Aorta (tissue), 5 donors: ENCODE results near the gene PRRX1. TPM values are rescaled to one million over a fixed set of nuclear protein-coding genes. Genes with fewer than 3 reads are reported as not detected.

Experiments used
- ATAC-seq: fragments of 200-7000 bp; cut with Tn5 transposase; one replicate; pipeline ENCODE4 v1.9.1; 2022; ENCODE audit warnings: moderate library complexity; ENCODE audit not compliant: low FRiP score
- DNase-seq, 2 donors: peaks; one replicate each; pipeline ENCODE4 v3.0.0-alpha.2; 2020
- H3K27ac ChIP-seq, 2 donors: one replicate each; pipeline ENCODE4 v1.5.1; 2013; ENCODE audit warnings: low read length in 2 of 2, mild to moderate bottlenecking in 2 of 2, moderate library complexity in 2 of 2, control low read depth in 1 of 2, inconsistent platforms in 1 of 2, low read depth in 1 of 2
- H3K27me3 ChIP-seq, 2 donors: one replicate each; pipeline ENCODE4 v1.6.1; 2013; ENCODE audit warnings: control low read depth in 1 of 2, low read length in 1 of 2, mild to moderate bottlenecking in 1 of 2, moderate library complexity in 1 of 2; ENCODE audit not compliant: insufficient read depth in 2 of 2, control insufficient read depth in 1 of 2
- H3K36me3 ChIP-seq, 2 donors: one replicate each; pipeline ENCODE4 v1.6.1; 2013; ENCODE audit warnings: control low read depth in 1 of 2, low read length in 1 of 2, mild to moderate bottlenecking in 1 of 2; ENCODE audit not compliant: insufficient read depth in 2 of 2, control insufficient read depth in 1 of 2
- H3K4me1 ChIP-seq, 2 donors: one replicate each; pipeline ENCODE4 v1.6.1; 2013; ENCODE audit warnings: low read length in 2 of 2, control low read depth in 1 of 2, mild to moderate bottlenecking in 1 of 2, moderate library complexity in 1 of 2; ENCODE audit not compliant: insufficient read depth in 2 of 2, control insufficient read depth in 1 of 2
- H3K4me3 ChIP-seq, 2 donors: one replicate each; pipeline ENCODE4 v1.5.1; 2013; ENCODE audit warnings: low read length in 2 of 2, control low read depth in 1 of 2, mild to moderate bottlenecking in 1 of 2
- H3K9me3 ChIP-seq: one replicate; pipeline ENCODE4 v1.6.1; 2013; ENCODE audit warnings: mild to moderate bottlenecking, low read length; ENCODE audit not compliant: control insufficient read depth
- WGBS, 2 donors: extraction: QIAGEN DNeasy Blood & Tissue Kit; methylation state at CpG; one replicate each; pipeline ENCODE4 v1.1.7; 2013; 5-methylcytosine and 5-hydroxymethylcytosine counted together
- intact Hi-C, 2 donors: fragments of 100-400 bp; cut with DNase I; formaldehyde crosslinking; loops; one replicate each; pipeline versions ENCODE4 v1.14.2 to v1.15.0; 2022
- polyA plus RNA-seq, 2 donors: library from polyadenylated mRNA; stranded (reverse); fragments of 200-250 nt; gene quantifications; one replicate each; pipeline ENCODE4 v1.2.3, GENCODE V29; 2013
- total RNA-seq, 2 donors: library from RNA; stranded (reverse); fragmentation: NEBNext Ultra II Directional; extraction: Animal tissue kit (Norgen Biotek cat#: 25700); gene quantifications; one replicate each; pipeline ENCODE4 v1.2.1, GENCODE V29; 2021
- donor health status: healthy with polysubstance abuse.
- donor health status: Bipolar disorder and iron deficiency.
- donor health status: DM: no; HTN: no; CAD: no.
- donor health status: DM: no; HTN: no; CAD: no.
- donor health status: DM: yes; HTN: yes; CAD: no.

The PRRX1 gene
- total and polyA plus RNA-seq, 4 donors = 15.2 to 272 (median 105) TPM

GRCh38 chr1:170701962-170702361 is 38.0 kb downstream of the PRRX1 start:
- Histone ChIP-seq H3K4me3 (no peak overlapping the region), H3K27me3 (no peaks in the 10 kb centered on the region), H3K27ac (no peak overlapping the region), H3K9me3 (no peaks in the 10 kb centered on the region), H3K4me1 (peaks cover 5 to 24% of the 10 kb centered on the region in 2 donors), H3K36me3 (no peaks in the 10 kb centered on the region)
- ATAC-seq (no peak), DNase-seq (no peak)
- intact Hi-C loops = no loop called here
- 97 to 98% methylated on average over 12 of the region's 12 CpGs for WGBS, 2 donors

GRCh38 chr1:170703591-170703990 is 39.7 kb downstream of the PRRX1 start:
- H3K9me3 ChIP-seq = no peaks in the 10 kb centered on the region
- peaks cover 5 to 20% of the 10 kb centered on the region in 2 donors for H3K4me1 ChIP-seq
- intact Hi-C loops = no loop called here
- WGBS, 2 donors = 97 to 98% methylated on average over 2 of the region's 2 CpGs
- ATAC-seq (no peak), DNase-seq (no peak)
- H3K27ac ChIP-seq = no peak overlapping the region
- H3K36me3 ChIP-seq = no peaks in the 10 kb centered on the region
- no peaks in the 10 kb centered on the region for H3K27me3 ChIP-seq
- H3K4me3 ChIP-seq = no peak overlapping the region

- DNase-seq = no peak
- Histone ChIP-seq H3K27ac (no peak overlapping the region), H3K9me3 (no peaks in the 10 kb centered on the region), H3K27me3 (no peaks in the 10 kb centered on the region), H3K36me3 (no peaks in the 10 kb centered on the region), H3K4me1 (peaks cover 5 to 23% of the 10 kb centered on the region in 2 donors), H3K4me3 (no peak overlapping the region)
- ATAC-seq = no peak
- 96 to 97% methylated on average over 3 of the region's 3 CpGs for WGBS, 2 donors
- intact Hi-C loops = no loop called here
Measured at GRCh38 chr1:170704256-170704655, 40.3 kb downstream of the PRRX1 start.

- intact Hi-C loops = no loop called here
- Histone ChIP-seq H3K36me3 (no peaks in the 10 kb centered on the region), H3K4me1 (peaks cover 2 to 21% of the 10 kb centered on the region in 2 donors), H3K27ac (no peak overlapping the region), H3K4me3 (no peak overlapping the region), H3K27me3 (no peaks in the 10 kb centered on the region), H3K9me3 (no peaks in the 10 kb centered on the region)
- ATAC-seq (no peak), DNase-seq (no peak)
Measured at GRCh38 chr1:170705981-170706380, 42.0 kb downstream of the PRRX1 start.

GRCh38 chr1:170707117-170707516 is 43.2 kb downstream of the PRRX1 start:
- Histone ChIP-seq H3K36me3 (no peaks in the 10 kb centered on the region), H3K27ac (peak overlapping the region; percentile 73 to 97), H3K4me1 (peaks cover 2 to 24% of the 10 kb centered on the region in 2 donors), H3K9me3 (no peaks in the 10 kb centered on the region), H3K4me3 (no peak overlapping the region), H3K27me3 (no peaks in the 10 kb centered on the region)
- no peak for ATAC-seq
- intact Hi-C loops = no loop called here
- no peak for DNase-seq

GRCh38 chr1:170707959-170708655 is 44.2 kb downstream of the PRRX1 start:
- DNase-seq (no peak), ATAC-seq (peak; percentile 88)
- Histone ChIP-seq H3K9me3 (no peaks in the 10 kb centered on the region), H3K27me3 (no peaks in the 10 kb centered on the region), H3K4me3 (no peak overlapping the region), H3K36me3 (no peaks in the 10 kb centered on the region), H3K27ac (peak overlapping the region; percentile 63 to 100), H3K4me1 (peaks cover 2 to 24% of the 10 kb centered on the region in 2 donors)
- WGBS, 2 donors = 4 to 7% methylated on average over 5 of the region's 5 CpGs
- intact Hi-C loops = no loop called here

GRCh38 chr1:170711682-170712081 is 47.8 kb downstream of the PRRX1 start:
- Histone ChIP-seq H3K9me3 (no peaks in the 10 kb centered on the region), H3K27ac (peak overlapping the region; percentile 36 to 93), H3K4me1 (peaks cover 1 to 19% of the 10 kb centered on the region in 2 donors), H3K4me3 (no peak overlapping the region), H3K36me3 (no peaks in the 10 kb centered on the region), H3K27me3 (no peaks in the 10 kb centered on the region)
- DNase-seq (no peak), ATAC-seq (no peak)
- intact Hi-C loops = loop anchor here in 1 of 2 donors (5.0 kb wide), 1 partner anchor 49 kb away; the partner anchor contains the start of gene PRRX1

- no peaks in the 10 kb centered on the region for H3K9me3 ChIP-seq
- 97 to 99% methylated on average over 5 of the region's 5 CpGs for WGBS, 2 donors
- H3K36me3 ChIP-seq = no peaks in the 10 kb centered on the region
- no peak overlapping the region for H3K4me3 ChIP-seq
- no peak for ATAC-seq
- peaks cover 1 to 15% of the 10 kb centered on the region in 2 donors for H3K4me1 ChIP-seq
- no peak overlapping the region for H3K27ac ChIP-seq
- H3K27me3 ChIP-seq = no peaks in the 10 kb centered on the region
- no peak for DNase-seq
- intact Hi-C loops = loop anchor here in 1 of 2 donors (5.0 kb wide), 1 partner anchor 52 kb away; the partner anchor contains the start of gene PRRX1
Measured at GRCh38 chr1:170714163-170714562, 50.2 kb downstream of the PRRX1 start.

- WGBS, 2 donors = 83 to 86% methylated on average over 1 of the region's 1 CpG
- Histone ChIP-seq H3K4me1 (peaks cover 1 to 8% of the 10 kb centered on the region in 2 donors), H3K36me3 (no peaks in the 10 kb centered on the region), H3K27ac (no peak overlapping the region), H3K27me3 (no peaks in the 10 kb centered on the region), H3K4me3 (no peak overlapping the region), H3K9me3 (no peaks in the 10 kb centered on the region)
- DNase-seq (no peak), ATAC-seq (no peak)
- intact Hi-C loops = loop anchor here in 1 of 2 donors (5.0 kb wide), 1 partner anchor 53 kb away; the partner anchor contains the start of gene PRRX1
Measured at GRCh38 chr1:170714938-170715337, 51.0 kb downstream of the PRRX1 start.
